CD4-positive, alpha-beta T cell treated with Interleukin-17A for 4 hours (primary cell): ENCODE measurements around the gene MED27.

Experiments
- DNase-seq: peaks from one replicate; pipeline ENCODE4 v3.0.0-alpha.2; 2020; ENCODE audit warnings: mixed read lengths

Gene MED27

DNA sequence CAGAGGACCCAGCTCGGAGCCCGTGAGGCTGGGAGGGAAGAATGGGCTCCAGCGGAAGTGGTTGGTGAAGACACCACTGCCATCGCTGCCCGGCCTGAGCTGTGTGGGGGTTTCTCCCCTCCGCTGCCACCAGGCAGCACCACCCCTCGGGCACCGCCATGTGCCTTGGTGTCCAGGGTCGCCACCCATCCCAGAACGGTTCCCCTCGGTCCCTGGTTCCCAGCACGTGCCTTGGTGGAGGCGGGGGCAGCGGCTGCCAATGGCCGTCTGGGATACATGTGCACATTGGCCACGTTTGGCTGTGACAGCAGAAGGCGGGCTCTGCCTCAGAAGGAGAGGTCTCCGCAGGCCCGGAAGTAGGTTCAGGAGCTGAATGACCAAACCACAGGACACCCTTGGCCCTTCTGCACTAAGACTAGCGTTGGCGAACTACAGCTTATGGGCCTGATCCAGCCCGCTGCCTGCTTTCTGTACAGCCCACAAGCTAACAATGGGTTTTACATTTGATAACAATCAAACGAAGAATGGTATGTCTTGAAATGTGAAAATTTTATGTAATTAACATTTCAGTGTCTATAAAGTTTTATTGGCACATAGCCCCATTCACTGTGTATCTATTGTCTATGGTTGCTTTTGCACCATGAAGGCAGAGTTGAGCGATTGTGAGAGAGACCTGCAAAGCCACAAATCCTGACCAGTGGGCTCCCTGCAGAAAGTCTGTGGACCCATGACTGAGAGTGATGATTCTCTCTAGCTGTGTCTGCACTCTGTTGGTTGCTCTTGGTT is 248.1 kb downstream of the MED27 start:
- no peak for DNase-seq

DNA sequence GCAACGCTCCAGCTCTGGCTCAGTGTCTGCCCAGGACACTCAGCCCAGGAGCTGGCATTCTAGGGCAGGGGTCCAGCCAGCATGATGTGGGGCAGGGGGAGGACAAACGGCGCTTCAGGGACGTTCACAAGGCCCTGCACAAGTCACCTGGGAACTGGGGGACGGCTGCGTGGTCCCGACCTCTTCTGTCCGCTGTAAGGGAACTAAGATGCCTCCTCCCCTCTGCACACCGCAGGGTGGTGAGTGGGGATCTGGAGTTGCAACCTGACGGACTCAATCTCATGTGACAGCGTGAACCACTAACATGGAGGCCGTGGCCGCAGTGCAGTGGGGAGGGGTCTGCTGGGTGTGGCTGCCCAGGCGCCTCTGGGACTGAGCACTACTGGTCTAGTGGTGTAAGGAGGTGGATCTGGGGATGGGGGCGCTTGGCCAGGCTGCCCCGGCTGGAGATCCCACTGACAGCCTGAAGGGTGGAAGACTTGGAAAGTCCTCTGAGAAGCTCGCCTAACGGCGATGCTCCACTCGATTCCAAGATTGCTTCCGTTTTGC is 251.8 kb downstream of the MED27 start:
- no peak for DNase-seq

DNA sequence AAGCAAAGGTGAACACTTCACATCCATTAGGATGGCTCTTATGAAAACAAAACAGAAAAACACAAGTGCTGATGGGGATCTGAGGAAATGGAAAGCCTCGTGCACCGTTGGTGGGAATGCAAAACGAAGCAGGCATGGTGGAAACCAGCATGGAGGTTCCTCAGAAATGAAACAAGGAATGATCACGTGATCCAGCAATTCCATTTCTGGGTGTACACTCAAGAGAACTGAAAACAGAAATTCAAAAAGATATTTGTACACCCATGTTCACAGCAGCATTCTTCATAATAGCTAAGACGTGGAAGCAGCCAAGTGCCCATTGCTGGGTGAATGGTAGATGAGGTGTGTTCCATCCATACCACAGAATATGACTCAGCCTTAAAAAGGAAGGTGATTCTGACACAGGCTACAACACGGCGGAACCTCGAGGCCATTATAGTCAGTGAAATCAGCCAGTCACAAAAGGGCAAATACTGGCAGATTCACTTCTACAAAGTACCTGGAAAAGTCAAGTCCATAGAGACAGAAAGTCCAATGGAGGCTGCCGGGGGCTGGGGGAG is 252.6 kb downstream of the MED27 start:
- DNase-seq: no peak

DNA sequence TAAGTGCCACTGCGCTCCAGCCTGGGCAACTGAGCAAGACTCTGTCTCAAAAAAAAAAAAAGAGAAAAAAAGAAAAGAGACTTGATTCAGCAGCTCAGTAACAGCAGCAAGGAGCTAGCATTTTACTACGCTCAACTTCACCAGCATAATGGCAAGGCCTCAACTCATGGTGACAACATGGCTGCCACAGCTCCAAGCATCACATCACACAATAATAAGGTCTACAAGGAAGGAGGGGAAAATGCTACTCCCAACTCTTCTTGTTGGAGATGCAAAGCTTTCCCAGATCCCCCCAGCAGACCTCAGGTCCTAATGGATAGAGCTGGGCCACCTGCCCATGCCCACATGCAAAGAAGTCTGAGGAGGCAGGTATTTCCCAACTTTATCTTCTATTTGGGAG is 253.6 kb downstream of the MED27 start:
- no peak for DNase-seq

DNA sequence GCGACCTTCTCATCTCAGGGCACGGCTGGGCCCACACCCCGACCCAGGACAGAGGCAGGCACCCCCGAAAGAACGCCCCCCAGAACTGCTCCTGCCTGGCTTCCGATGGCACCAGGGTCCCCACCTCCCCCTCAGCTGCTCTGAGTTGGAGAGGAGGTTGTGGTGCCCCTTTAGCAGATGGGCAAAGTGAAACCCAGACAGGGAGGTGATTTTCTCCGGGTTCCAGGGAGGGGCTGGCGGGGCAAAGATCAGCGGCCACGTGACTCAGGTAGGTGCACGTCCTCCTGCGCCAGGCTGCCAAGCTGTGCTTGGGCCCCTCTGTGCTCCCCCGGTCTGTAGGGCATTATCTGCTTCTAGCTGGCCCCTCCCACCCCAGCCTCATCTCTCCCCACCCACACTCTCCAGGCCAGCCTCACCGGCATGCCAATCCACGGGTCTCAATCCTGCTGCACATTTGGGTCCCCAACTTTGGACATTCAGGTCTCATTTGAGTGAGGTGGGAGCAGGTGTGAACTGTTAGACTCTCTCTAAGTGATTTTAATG is 254.6 kb downstream of the MED27 start:
- DNase-seq: no peak

DNA sequence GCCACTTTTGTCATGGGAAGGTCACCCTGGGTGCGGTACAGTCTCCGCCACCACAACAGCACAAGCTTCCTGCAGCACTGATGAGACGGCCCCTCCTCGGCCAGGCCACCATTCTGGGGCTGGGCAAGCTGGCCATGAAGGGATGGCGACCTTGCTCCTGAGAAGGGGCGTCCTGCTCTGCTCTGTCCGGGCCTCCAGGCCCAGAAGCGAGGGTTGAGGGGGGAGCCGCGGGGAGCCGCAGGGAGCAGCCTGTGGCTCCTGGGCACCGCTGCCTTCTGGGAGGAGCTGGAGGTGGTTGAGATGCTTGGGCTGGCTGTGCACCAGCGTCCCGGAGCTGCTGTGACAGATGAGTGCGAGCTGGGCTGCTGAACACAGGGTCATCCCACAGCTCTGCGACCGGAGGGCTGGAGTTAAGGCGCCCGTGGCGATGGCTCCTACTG is 255.5 kb downstream of the MED27 start:
- DNase-seq: no peak

DNA sequence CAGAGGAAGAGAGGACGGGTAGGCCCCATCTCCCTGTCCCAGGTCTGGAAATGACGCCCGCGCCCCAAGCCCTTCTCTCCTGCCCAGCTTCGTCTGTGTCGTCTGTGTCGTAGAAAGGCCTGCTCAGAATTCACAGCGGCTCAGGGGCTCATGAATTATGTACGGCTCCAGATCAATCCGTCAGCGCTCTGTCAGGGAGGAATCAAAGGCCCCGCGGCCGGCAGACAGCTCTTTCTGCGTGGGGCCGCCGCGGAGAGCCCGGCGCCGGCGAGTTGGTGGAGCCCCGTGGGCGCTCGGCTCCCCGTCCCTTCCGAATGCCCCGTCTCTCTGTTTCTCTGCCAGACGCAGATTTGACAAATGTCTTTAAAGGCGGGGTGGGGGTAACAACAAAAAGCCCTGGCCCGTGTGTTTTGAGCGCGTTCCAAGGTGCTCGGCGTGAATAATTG is 255.9 kb downstream of the MED27 start:
- DNase-seq: no peak

DNA sequence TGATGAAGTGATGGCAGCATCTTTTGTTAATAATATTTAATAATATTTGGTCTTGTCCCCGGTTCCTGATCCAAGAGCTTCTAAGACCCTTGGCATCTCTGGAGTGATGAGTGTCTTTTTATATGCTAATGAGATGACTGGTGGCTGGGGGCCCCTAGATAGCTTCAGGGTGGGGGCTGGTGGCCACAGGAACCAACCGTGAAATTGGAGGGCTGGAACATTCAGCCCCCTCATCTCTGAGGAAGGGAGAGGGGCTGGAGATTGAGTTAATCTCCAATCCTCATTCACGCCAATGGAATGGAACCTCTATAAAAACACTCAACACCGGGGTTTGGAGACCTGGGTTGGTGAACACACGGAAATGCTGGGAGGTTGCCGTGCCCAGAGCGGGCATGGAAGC is 261.6 kb downstream of the MED27 start:
- DNase-seq: no peak

DNA sequence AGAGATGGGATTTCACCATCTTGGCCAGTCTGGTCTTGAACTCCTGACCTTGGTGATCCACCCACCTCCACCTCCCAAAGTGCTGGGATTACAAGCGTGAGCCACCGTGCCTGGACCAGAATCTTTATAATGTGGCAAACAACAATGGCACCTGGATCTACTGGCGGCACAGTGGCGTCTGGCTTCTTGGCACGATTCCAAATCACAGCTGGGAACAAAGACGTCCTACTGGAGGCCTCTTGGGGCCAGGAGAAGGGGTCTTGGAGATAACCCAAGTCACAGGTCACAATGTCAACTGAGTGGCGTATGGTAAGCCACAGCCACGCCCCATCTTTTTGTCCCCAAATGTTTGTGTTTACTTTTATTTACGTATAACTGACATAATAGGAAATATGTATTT is 262.0 kb downstream of the MED27 start:
- DNase-seq: no peak

DNA sequence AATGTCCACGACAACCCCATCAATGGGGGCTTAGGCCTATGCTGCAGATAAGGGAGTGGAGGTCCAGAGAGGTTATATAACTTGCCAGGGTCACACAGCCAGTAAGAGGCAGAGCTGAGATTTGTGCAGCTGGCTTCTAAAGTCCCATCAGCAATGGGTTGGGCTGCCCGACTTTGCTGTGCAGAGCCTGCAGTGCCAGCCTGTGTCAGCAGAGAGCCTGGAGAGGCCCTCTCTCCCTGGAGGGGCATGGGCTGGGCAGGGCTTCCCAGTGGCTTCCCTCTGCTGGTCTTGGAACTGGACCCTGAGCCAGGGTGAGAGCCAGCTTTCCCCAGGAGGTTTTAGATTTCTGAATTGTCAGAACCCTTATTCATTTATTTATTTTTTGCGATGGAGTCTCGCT is 262.6 kb downstream of the MED27 start:
- no peak for DNase-seq

DNA sequence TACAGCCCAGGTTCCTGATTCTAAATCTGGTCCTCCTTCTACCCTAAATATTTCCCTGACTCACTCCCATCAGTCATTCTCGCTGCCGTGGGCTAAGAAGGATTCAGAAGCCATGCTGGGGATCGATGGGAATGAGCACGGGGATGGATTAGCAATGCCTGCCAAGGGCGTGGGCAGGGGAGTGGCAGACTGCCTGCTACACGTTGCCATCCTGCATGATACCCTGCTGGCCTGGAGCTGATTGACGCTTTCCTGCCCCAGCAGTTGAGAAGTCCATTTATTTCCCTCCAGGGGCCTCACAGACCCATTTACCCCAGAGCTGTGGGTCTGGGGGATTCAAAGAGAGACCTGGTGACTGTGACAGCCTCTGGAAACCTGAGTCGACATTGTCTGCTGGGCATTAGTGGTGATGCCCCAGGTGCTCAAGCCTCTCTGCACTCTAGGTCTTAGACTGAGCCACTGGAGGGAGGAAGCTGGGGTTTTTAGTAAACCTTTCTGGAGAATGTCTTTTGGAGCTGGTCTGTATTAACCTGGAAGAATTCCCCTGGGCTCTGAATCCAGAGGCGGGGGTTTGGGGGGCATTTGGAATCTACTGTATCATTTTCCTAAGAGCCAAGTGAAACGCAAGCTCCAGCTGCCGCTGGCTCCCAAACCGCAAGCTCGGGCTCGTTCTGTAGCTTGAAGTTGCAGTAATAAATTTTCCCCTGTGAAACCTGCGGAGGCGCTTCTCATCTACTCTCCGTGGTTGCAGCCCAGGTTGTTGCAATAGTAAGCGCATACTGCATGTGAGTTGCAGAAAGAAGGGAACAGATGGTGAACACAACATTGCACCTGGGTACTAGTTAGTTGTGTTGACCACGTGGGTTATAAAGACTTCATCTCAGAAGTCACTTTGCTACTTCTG is 263.4 kb downstream of the MED27 start:
- no peak for DNase-seq

DNA sequence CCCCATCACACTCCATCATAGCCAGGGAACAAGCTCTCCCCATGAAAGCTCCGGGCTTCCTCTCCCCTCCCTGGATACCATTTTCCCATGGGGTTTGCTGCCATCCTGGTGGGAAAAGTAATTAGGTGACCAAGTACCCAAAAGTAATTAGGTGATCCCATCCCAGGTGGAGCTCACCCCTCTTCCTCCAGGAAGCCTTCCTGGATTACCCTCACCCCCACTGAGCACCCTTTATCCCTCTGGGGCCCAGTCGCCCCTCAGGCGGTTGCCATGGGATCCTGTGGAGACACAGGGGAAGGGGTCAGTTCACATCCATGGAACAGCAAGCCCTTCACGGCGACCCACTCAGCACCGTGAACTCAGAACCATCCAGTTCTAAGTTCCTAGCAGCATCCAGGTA is 265.0 kb downstream of the MED27 start:
- no peak for DNase-seq

DNA sequence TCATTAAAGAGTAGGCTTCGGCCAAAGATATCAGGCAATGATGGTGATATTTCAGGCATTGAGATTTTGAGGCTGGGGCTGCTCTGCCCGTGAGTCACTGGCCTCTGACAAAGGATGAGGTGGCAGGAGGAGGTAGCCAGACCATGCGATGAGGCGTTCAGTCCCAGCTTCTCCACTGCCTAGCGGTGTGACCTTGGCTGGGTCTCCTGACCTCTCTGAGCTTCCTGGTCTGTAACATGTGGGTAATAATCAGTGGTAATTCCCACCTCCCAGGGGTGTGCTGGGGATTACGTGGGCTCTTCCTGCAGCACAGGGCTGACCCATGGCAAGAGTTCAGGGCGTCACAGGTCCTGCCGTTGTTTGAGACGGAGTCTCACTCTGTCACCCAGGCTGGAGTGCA is 266.6 kb downstream of the MED27 start:
- no peak for DNase-seq

DNA sequence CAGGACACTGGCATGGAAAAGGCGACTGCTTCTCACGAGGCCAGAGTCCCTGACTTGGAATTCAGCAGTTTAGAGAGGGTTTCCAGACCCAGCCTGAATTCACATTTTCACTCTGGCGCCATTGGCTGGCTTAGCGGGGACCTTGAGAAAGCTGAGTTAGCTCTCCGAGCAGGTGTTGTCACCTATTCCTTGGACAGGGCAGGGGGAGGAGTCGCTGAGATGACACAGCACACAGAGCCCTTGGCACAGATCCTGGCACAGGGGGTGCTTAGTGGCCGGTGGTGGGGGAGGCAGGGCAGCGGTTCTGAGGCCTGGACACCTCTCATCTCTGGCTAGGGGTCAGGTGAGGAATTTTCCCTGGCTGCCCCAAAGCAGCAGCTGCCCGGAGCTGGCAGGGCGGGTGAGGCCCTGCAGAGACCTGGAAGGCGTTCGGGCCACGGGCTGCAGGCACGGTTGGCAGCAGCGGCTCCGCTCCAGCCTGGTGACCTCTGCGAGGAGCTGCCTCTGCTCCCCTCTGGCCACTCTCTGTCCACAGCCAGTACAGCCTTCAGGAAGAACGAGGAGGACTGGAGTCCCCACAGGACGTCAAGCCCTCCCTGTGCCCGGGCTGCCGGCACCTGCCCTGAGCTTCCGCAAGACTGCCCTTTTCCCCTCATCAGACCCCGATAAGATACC is 267.4 kb downstream of the MED27 start:
- no peak for DNase-seq

DNA sequence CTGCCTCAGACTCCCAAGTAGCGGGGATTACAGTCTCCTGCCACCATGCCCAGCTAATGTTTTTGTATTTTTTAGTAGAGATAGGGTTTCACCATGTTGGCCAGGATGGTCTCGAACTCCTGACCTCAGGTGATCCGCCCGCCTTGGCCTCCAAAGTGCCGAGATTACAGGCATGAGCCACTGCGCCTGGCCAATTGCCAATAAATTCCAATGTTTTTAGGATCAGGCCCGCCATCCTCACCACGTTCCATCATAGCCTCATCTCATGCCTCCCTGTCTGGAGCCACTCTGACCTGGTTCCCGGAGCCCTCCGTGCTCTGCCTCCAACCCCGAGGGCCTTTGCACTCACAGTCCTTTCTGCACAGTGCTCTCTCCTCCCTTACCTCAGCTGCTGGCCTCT is 268.3 kb downstream of the MED27 start:
- no peak for DNase-seq

DNA sequence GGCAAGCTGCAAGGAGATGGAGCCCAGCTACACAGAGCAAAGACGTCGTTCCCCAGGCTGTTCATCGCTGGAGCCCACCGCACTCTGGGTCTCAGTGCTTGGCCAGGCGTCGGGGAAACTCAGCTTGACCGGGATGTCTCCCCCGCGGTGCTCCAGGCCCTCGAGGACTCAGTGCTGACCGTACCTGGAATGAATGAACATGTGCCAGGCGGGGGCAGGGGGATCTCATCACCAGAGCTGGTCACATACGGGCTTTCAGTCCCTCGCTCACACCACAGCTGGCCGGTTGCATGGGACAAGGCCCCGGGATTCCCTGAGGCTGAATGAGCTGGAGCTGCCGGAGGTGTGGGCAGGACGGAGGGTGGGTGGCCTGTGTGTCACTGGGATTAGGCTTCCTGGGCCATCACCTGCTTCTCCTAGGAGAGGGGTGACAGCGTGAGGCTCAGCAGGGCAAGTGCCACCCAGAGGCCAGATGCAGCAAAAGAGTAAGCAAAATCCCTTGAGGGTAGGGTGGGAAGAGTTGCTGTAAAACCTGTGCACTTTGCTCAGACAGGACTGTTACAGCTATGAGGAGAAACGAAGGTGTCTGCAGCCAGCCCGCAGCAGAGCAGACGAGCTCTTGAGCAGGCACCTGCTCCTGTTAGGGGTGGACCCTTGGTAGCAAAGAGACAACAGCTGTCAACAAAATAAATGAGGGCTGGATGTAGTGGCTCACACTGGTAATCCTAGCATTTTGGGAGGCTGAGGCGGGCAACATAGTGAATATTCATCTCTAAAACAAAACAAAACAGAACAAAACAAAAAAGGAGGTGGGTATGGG is 269.1 kb downstream of the MED27 start:
- no peak for DNase-seq
